ENCODE measurements around the gene ZFR2.
A peak's percentile ranks its signal among the peaks of the same experiment; 100 is the strongest.
"Not testable (repeated sequence)": the region's sequence is repeated elsewhere in the genome, so short reads cannot be mapped to it uniquely, and the experiment has no call there.

The ZFR2 gene

GRCh38 chr19:3768015-3768747 is 100.7 kb downstream of the ZFR2 start:
- no peak overlapping the region for H3K27ac ChIP-seq
- TF ChIP-seq CTCF (conservative IDR thresholded peaks at IDR 0.05) = no peak

GRCh38 chr19:3767050-3767449 is 101.8 kb downstream of the ZFR2 start:
- TF ChIP-seq CTCF (conservative IDR thresholded peaks at IDR 0.05) = no peak
- H3K27ac ChIP-seq = no peak overlapping the region

GRCh38 chr19:3766520-3766919 is 102.3 kb downstream of the ZFR2 start:
- H3K27ac ChIP-seq = no peak overlapping the region
- no peak for TF ChIP-seq CTCF (conservative IDR thresholded peaks at IDR 0.05)

GRCh38 chr19:3765757-3766156 is 103.1 kb downstream of the ZFR2 start:
- H3K27ac ChIP-seq = not testable (repeated sequence)

- H3K27ac ChIP-seq = no peak overlapping the region
- no peak for TF ChIP-seq CTCF (conservative IDR thresholded peaks at IDR 0.05)
These were observed 103.7 kb downstream of the ZFR2 start for GRCh38 chr19:3765121-3765520.

- no peak for TF ChIP-seq CTCF (conservative IDR thresholded peaks at IDR 0.05)
- H3K27ac ChIP-seq = peak within 1 kb of the TSS; percentile 91
These were observed 106.1 kb downstream of the ZFR2 start, which contains the start of gene MRPL54 for GRCh38 chr19:3762501-3763459. MRPL54 (plus strand) TSS chr19:3762682; CDS start chr19:3762701, 19 bp downstream.

GRCh38 chr19:3762130-3762473 is 106.7 kb downstream of the ZFR2 start:
- TF ChIP-seq CTCF (conservative IDR thresholded peaks at IDR 0.05) = no peak
- peak overlapping the region; percentile 91 for H3K27ac ChIP-seq

Data from VCaP (cell line).